Measurements from ENCODE around the gene ATP9A. TPM values are rescaled to one million over a fixed set of nuclear protein-coding genes. Genes with fewer than 3 reads are reported as not detected.
"Not testable (repeated sequence)": the region's sequence is repeated elsewhere in the genome, so short reads cannot be mapped to it uniquely, and the experiment has no call there.

Gene ATP9A, protein sequence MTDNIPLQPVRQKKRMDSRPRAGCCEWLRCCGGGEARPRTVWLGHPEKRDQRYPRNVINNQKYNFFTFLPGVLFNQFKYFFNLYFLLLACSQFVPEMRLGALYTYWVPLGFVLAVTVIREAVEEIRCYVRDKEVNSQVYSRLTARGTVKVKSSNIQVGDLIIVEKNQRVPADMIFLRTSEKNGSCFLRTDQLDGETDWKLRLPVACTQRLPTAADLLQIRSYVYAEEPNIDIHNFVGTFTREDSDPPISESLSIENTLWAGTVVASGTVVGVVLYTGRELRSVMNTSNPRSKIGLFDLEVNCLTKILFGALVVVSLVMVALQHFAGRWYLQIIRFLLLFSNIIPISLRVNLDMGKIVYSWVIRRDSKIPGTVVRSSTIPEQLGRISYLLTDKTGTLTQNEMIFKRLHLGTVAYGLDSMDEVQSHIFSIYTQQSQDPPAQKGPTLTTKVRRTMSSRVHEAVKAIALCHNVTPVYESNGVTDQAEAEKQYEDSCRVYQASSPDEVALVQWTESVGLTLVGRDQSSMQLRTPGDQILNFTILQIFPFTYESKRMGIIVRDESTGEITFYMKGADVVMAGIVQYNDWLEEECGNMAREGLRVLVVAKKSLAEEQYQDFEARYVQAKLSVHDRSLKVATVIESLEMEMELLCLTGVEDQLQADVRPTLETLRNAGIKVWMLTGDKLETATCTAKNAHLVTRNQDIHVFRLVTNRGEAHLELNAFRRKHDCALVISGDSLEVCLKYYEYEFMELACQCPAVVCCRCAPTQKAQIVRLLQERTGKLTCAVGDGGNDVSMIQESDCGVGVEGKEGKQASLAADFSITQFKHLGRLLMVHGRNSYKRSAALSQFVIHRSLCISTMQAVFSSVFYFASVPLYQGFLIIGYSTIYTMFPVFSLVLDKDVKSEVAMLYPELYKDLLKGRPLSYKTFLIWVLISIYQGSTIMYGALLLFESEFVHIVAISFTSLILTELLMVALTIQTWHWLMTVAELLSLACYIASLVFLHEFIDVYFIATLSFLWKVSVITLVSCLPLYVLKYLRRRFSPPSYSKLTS
- total RNA-seq: 100 to 1,000 TPM in 1 of 3 donors, 10 to 100 TPM in 2; 54.0 to 102 (median 59.4) TPM
- long read RNA-seq, donor 1, full-length matches to known transcripts: 11 of 29 reads
- long read RNA-seq, donor 1, partial matches to known transcripts: 16 of 29 reads
- long read RNA-seq, donor 1, other reads (novel, unspliced or antisense): 2 of 29 reads
- long read RNA-seq, donor 2, partial matches to known transcripts: 3 of 4 reads
- long read RNA-seq, donor 2, other reads (novel, unspliced or antisense): 1 of 4 reads

- Histone ChIP-seq H3K9me3 (no peaks in the 10 kb centered on the region), H3K4me1 (ENCODE audit: low read depth) (no peaks in the 10 kb centered on the region), H3K4me3 (peak within 1 kb of the TSS; percentile 63), H3K36me3 (ENCODE audit: low read depth) (no peaks in the 10 kb centered on the region)
- no peak for TF ChIP-seq CTCF (IDR thresholded peaks at IDR 0.05)
- peak; percentile 26 for ATAC-seq
- DNase-seq: peak; percentile 60 to 67 (median 60)
- intact Hi-C loops (cut with DNase I, micrococcal nuclease): no loop called here
These were observed at the start of gene ATP9A for GRCh38 chr20:51767867-51768758. Gene ATP9A (minus strand): TSS chr20:51768390. CDS start chr20:51768369, 21 bp downstream.

GRCh38 chr20:51816856-51817255 lies 48.7 kb upstream of the ATP9A start:
- DNase-seq; H3K4me1 ChIP-seq (ENCODE audit: low read depth); H3K36me3 ChIP-seq (ENCODE audit: low read depth); intact Hi-C loops (cut with DNase I, micrococcal nuclease); H3K4me3 ChIP-seq; H3K9me3 ChIP-seq; ATAC-seq: not testable (repeated sequence)

DNA sequence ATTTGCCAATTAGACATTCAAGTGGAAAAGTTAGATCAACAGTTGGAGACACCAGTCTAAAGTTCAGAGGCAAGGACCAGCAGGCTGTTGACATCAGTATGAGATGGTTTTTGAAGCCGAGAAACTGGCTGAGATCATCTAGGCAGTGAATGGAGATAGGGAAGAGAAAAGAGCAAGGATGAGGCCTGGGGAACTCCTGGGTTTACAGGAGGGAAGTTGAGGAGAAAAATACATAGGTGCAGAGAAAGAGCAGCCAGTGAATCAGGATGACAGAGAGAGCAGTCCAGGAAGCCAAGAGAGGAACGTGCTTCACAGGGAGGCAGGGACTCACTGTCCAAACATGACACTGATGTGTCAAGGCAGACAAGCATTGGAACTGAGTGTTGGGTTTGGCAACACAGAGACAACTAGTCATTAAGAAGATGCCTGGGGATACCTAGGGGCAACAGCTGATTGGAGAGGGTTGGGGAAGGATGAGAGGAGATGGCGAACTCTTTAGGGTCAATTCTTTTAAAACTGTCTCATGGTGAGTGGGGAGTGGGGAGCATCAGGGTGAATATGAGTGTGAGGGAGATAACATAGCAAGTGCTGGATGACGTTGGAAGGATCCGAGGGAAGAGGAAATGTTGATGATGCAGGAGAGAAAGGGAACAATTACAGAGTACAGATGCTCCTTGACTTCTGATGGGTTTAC lies 47.3 kb upstream of the ATP9A start:
- intact Hi-C loops (cut with DNase I, micrococcal nuclease): no loop called here
- Histone ChIP-seq H3K9me3 (no peaks in the 10 kb centered on the region), H3K4me1 (ENCODE audit: low read depth) (no peaks in the 10 kb centered on the region), H3K36me3 (ENCODE audit: low read depth) (no peaks in the 10 kb centered on the region), H3K4me3 (no peak overlapping the region)
- no peak for DNase-seq
- no peak for TF ChIP-seq CTCF (IDR thresholded peaks at IDR 0.05)
- ATAC-seq: no peak

GRCh38 chr20:51812861-51813260 lies 44.7 kb upstream of the ATP9A start:
- no peaks in the 10 kb centered on the region for H3K4me1 ChIP-seq (ENCODE audit: low read depth)
- ATAC-seq: no peak
- no peaks in the 10 kb centered on the region for H3K36me3 ChIP-seq (ENCODE audit: low read depth)
- no peak for TF ChIP-seq CTCF (IDR thresholded peaks at IDR 0.05)
- DNase-seq: no peak
- H3K9me3 ChIP-seq: no peaks in the 10 kb centered on the region
- intact Hi-C loops (cut with DNase I, micrococcal nuclease): no loop called here
- H3K4me3 ChIP-seq: no peak overlapping the region

GRCh38 chr20:51811514-51812128 lies 43.4 kb upstream of the ATP9A start:
- Histone ChIP-seq H3K9me3 (no peaks in the 10 kb centered on the region), H3K4me3 (no peak overlapping the region), H3K4me1 (ENCODE audit: low read depth) (no peaks in the 10 kb centered on the region), H3K36me3 (ENCODE audit: low read depth) (no peaks in the 10 kb centered on the region)
- intact Hi-C loops (cut with DNase I, micrococcal nuclease): no loop called here
- ATAC-seq (no peak), DNase-seq (no peak)
- no peak for TF ChIP-seq CTCF (IDR thresholded peaks at IDR 0.05)
